Measurements from ENCODE around the gene NHERF1. TPM values are rescaled to one million over a fixed set of nuclear protein-coding genes. Genes with fewer than 3 reads are reported as not detected.

Gene NHERF1
- total and polyA plus RNA-seq, 4 donors: 18.3 to 58.2 (median 28.1) TPM

GRCh38 chr17:74738051-74738996, 10.1 kb upstream of the NHERF1 start:
- ATAC-seq (ENCODE audit: insufficient read depth, low FRiP score) (peak; percentile 39), DNase-seq (peak; percentile 92 to 96 (median 93))
- H3K4me3 ChIP-seq: no peak overlapping the region
- peaks cover 0 to 42% (median 8%) of the 10 kb centered on the region in 5 donors for H3K4me1 ChIP-seq (ENCODE audit: control insufficient read depth in 5 of 5, insufficient read depth in 5 of 5, low read length in 5 of 5)
- H3K27ac ChIP-seq (ENCODE audit: low read depth in 1 of 2, low read length in 1 of 2): peak overlapping the region in 1 of 2 donors; percentile 5
- no peak for TF ChIP-seq CTCF (IDR thresholded peaks at IDR 0.05; ENCODE audit: control extremely low read depth, extremely low read depth)
- H3K9ac ChIP-seq (ENCODE audit: insufficient read depth in 1 of 2, low read length in 2 of 2): no peak overlapping the region
- peaks cover 0 to 26% (median 3%) of the 10 kb centered on the region in 3 donors for H3K27me3 ChIP-seq (ENCODE audit: control insufficient read depth in 3 of 3, insufficient read depth in 3 of 3, low read length in 2 of 3)
- WGBS, 2 donors: 19 to 29% methylated on average over 16 of the region's 16 CpGs
- no peaks in the 10 kb centered on the region for H3K9me3 ChIP-seq (ENCODE audit: control insufficient read depth in 4 of 4, insufficient read depth in 3 of 4, low read length in 3 of 4)
- H3K36me3 ChIP-seq (ENCODE audit: control insufficient read depth in 4 of 4, insufficient read depth in 4 of 4, low read length in 4 of 4): no peaks in the 10 kb centered on the region

DNA sequence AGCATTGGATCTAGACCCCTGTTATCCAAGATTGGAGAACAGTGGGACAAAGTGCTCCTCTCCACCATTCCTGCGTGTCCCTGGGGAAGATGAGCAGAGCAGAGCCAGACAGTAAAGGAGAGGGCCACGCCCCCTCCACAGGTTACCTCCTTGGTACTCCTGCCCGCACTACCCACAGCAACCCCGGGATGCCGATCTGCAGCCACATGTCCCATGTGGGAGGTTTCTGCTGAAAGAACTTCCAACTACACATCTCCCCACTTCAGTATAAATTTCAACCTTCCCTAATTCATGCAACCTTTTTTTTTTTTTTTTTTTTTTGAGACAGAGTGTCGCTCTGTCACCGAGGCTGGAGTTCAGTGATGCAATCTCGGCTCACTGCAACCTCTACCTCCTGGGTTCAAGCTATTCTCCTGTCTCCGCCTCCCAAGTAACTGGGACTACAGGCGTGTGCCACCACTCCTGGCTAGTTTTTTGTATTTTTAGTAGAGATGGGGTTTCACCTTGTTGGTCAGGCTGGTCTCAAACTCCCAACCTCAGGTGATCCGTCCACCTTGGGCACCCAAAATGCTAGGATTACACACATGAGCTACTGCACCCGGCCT, 9.1 kb upstream of the NHERF1 start:
- ATAC-seq (ENCODE audit: insufficient read depth, low FRiP score): no peak
- no peak for TF ChIP-seq CTCF (IDR thresholded peaks at IDR 0.05; ENCODE audit: control extremely low read depth, extremely low read depth)
- DNase-seq: no peak
- H3K9me3 ChIP-seq (ENCODE audit: control insufficient read depth in 4 of 4, insufficient read depth in 3 of 4, low read length in 3 of 4): no peaks in the 10 kb centered on the region
- H3K4me3 ChIP-seq: no peak overlapping the region
- H3K27ac ChIP-seq (ENCODE audit: low read depth in 1 of 2, low read length in 1 of 2): no peak overlapping the region
- no peaks in the 10 kb centered on the region for H3K36me3 ChIP-seq (ENCODE audit: control insufficient read depth in 4 of 4, insufficient read depth in 4 of 4, low read length in 4 of 4)
- H3K4me1 ChIP-seq (ENCODE audit: control insufficient read depth in 5 of 5, insufficient read depth in 5 of 5, low read length in 5 of 5): peaks cover 0 to 42% (median 8%) of the 10 kb centered on the region in 5 donors
- WGBS, 2 donors: 57 to 67% methylated on average over 12 of the region's 12 CpGs
- peaks cover 0 to 24% (median 3%) of the 10 kb centered on the region in 3 donors for H3K27me3 ChIP-seq (ENCODE audit: control insufficient read depth in 3 of 3, insufficient read depth in 3 of 3, low read length in 2 of 3)
- H3K9ac ChIP-seq (ENCODE audit: insufficient read depth in 1 of 2, low read length in 2 of 2): no peak overlapping the region

DNA sequence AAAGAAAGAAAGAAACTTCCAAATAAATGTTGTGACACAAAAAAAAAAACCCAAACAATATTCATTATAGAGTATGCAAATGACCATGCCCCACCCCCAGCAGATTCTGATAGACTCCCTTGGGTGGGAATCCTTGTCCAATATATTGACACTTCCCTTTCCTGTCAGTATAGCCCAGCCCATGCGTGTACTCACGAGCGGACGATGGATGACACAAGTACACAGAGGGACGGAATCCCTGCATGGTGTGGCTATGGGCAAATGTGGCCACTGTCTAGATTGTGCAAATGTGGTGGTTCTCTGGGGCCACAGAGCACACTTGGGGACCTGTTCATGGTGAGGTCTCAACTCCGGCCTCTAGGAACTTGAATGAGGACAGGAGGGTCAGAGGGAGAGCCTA, 8.3 kb upstream of the NHERF1 start:
- Histone ChIP-seq H3K27ac (ENCODE audit: low read depth in 1 of 2, low read length in 1 of 2) (no peak overlapping the region), H3K4me1 (ENCODE audit: control insufficient read depth in 5 of 5, insufficient read depth in 5 of 5, low read length in 5 of 5) (peaks cover 0 to 49% (median 8%) of the 10 kb centered on the region in 5 donors), H3K9ac (ENCODE audit: insufficient read depth in 1 of 2, low read length in 2 of 2) (no peak overlapping the region), H3K4me3 (no peak overlapping the region), H3K27me3 (ENCODE audit: control insufficient read depth in 3 of 3, insufficient read depth in 3 of 3, low read length in 2 of 3) (peaks cover 0 to 19% (median 3%) of the 10 kb centered on the region in 3 donors), H3K9me3 (ENCODE audit: control insufficient read depth in 4 of 4, insufficient read depth in 3 of 4, low read length in 3 of 4) (no peaks in the 10 kb centered on the region), H3K36me3 (ENCODE audit: control insufficient read depth in 4 of 4, insufficient read depth in 4 of 4, low read length in 4 of 4) (no peaks in the 10 kb centered on the region)
- TF ChIP-seq CTCF (IDR thresholded peaks at IDR 0.05; ENCODE audit: control extremely low read depth, extremely low read depth): no peak
- ATAC-seq (ENCODE audit: insufficient read depth, low FRiP score) (no peak), DNase-seq (no peak)
- WGBS, 2 donors: 19 to 55% methylated on average over 6 of the region's 6 CpGs

Data from lung (tissue), 12 donors.